Kasumi-1 (cell line): ENCODE data around the gene SEMA3D.

Source experiments
- DNase-seq, 2 experiments: peaks; one replicate each; lab custom pipeline; 2025; lab: John Stamatoyannopoulos, UW

The SEMA3D gene

GRCh38 chr7:85186521-85187241 is at the start of gene SEMA3D:
SEMA3D (minus strand) TSS chr7:85187056; CDS start chr7:85121891, 65,165 bp downstream.
- peak; percentile 78 to 81 for DNase-seq

GRCh38 chr7:85234730-85235129 is 47.9 kb upstream of the SEMA3D start:
- DNase-seq: no peak

- DNase-seq: no peak
Measured at GRCh38 chr7:85232068-85232467, 45.2 kb upstream of the SEMA3D start.

- peak; percentile 20 to 23 for DNase-seq
Measured at GRCh38 chr7:85230623-85231022, 43.8 kb upstream of the SEMA3D start.

GRCh38 chr7:85229544-85229943 is 42.7 kb upstream of the SEMA3D start:
- peak; percentile 7 to 15 for DNase-seq

- DNase-seq: no peak
Measured at GRCh38 chr7:85226361-85227085, 39.7 kb upstream of the SEMA3D start.

- no peak for DNase-seq
Measured at GRCh38 chr7:85224171-85224570, 37.3 kb upstream of the SEMA3D start.

- DNase-seq: no peak
Measured at GRCh38 chr7:85222522-85222921, 35.7 kb upstream of the SEMA3D start.

- DNase-seq: no peak
Measured at GRCh38 chr7:85221796-85222195, 34.9 kb upstream of the SEMA3D start.

- DNase-seq: no peak
Measured at GRCh38 chr7:85220651-85221050, 33.8 kb upstream of the SEMA3D start.

GRCh38 chr7:85220023-85220422 is 33.2 kb upstream of the SEMA3D start:
- DNase-seq: no peak

- no peak for DNase-seq
Measured at GRCh38 chr7:85217085-85217484, 30.2 kb upstream of the SEMA3D start.

GRCh38 chr7:85215098-85215497 is 28.2 kb upstream of the SEMA3D start:
- no peak for DNase-seq

GRCh38 chr7:85213500-85213899 is 26.6 kb upstream of the SEMA3D start:
- no peak for DNase-seq

- DNase-seq: no peak
Measured at GRCh38 chr7:85205754-85206153, 18.9 kb upstream of the SEMA3D start.

- DNase-seq: no peak
Measured at GRCh38 chr7:85204496-85204895, 17.6 kb upstream of the SEMA3D start.

GRCh38 chr7:85204061-85204460 is 17.2 kb upstream of the SEMA3D start:
- no peak for DNase-seq

GRCh38 chr7:85201209-85201608 is 14.4 kb upstream of the SEMA3D start:
- DNase-seq: no peak

- DNase-seq: no peak
Measured at GRCh38 chr7:85196696-85197095, 9.8 kb upstream of the SEMA3D start.

GRCh38 chr7:85191383-85191782 is 4.5 kb upstream of the SEMA3D start:
- peak; percentile 39 to 46 for DNase-seq

GRCh38 chr7:85186083-85186520 is 754 bp downstream of the SEMA3D start:
- peak; percentile 16 to 32 for DNase-seq

- peak; percentile 31 to 39 for DNase-seq
Measured at GRCh38 chr7:85185424-85186082, 1.3 kb downstream of the SEMA3D start.
